HPDE6-E6E7 (cell line): ENCODE results near the gene CHKA.

ENCODE experiments used
- DNase-seq: peaks from one replicate; pipeline ENCODE4 v3.0.0; 2011; ENCODE audit warnings: missing footprints; ENCODE audit errors: extremely low spot score

Gene CHKA

GRCh38 chr11:68074584-68075352, 46.4 kb downstream of the CHKA start:
- no peak for DNase-seq

DNA sequence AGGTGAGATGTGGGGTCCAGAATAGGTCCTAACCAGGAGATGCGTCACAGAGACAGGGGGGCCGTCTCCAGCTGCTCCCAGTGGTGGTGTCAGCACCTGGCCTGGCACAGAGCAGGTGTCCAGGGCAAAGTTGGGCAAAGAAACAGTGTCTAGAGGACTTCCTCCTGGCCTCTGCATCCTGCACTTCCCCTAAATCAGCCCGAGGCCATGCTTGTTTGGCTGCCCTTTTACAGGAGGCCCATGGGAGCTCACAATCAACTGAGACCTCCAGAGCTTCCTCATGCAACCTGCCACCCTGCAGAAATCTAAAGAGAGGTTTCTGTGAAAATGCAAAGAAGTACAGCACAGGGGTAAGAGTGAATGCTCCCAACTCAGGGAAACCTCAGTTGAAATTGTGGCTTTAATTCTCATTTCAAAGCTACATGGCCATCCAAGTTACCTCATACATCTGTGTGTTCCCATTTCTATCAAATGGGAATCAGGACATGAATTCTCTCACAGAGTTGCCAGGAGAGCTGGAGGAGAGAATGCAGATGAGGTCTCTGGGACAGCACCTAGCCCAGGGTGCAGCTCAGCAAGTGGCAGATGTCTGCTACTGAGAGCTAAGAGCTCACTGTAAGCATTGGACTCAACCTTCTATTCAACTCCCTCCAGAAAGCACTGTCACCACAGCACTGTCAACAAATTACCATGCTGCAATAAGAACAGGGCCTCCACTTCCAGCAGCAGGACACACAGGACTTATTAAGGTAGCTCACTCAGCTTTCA, 49.7 kb downstream of the CHKA start:
- no peak for DNase-seq

DNA sequence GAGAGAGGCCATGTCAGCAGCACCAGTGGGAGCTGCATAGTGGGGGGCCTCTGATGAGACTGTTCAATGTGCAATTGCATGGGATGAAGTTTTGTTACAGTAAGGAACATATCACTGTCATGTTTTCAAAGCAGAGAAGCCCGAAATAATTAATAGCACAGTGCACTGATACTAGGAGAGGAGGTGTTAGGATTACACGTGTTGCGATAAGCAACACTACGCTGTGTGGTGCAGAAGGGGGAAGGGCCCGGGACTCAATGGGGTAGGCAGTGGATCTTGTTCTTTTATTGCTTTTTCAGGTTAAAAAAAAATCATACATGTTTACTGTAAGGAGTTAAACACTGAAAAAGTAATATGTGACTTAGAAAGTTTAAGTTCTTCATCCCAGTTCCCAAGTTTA, 53.2 kb downstream of the CHKA start:
- DNase-seq, result no peak

- no peak for DNase-seq
These were observed 54.4 kb downstream of the CHKA start for GRCh38 chr11:68066742-68067141.

- DNase-seq, result no peak
These were observed 55.3 kb downstream of the CHKA start for GRCh38 chr11:68065841-68066240.

GRCh38 chr11:68064926-68065325, 56.3 kb downstream of the CHKA start:
- DNase-seq, result no peak

- no peak for DNase-seq
These were observed 59.7 kb downstream of the CHKA start for GRCh38 chr11:68061508-68061907.

GRCh38 chr11:68057807-68058206, 63.4 kb downstream of the CHKA start:
- DNase-seq, result no peak

- no peak for DNase-seq
These were observed 64.6 kb downstream of the CHKA start for GRCh38 chr11:68056317-68057285.

GRCh38 chr11:68053981-68054812, 67.0 kb downstream of the CHKA start:
- DNase-seq, result no peak

- DNase-seq, result no peak
These were observed 68.1 kb downstream of the CHKA start for GRCh38 chr11:68053117-68053516.

GRCh38 chr11:68052137-68052873, 68.9 kb downstream of the CHKA start:
- no peak for DNase-seq

- no peak for DNase-seq
These were observed 69.7 kb downstream of the CHKA start for GRCh38 chr11:68051191-68052136.

GRCh38 chr11:68050371-68050841, 70.8 kb downstream of the CHKA start:
- DNase-seq, result no peak

DNA sequence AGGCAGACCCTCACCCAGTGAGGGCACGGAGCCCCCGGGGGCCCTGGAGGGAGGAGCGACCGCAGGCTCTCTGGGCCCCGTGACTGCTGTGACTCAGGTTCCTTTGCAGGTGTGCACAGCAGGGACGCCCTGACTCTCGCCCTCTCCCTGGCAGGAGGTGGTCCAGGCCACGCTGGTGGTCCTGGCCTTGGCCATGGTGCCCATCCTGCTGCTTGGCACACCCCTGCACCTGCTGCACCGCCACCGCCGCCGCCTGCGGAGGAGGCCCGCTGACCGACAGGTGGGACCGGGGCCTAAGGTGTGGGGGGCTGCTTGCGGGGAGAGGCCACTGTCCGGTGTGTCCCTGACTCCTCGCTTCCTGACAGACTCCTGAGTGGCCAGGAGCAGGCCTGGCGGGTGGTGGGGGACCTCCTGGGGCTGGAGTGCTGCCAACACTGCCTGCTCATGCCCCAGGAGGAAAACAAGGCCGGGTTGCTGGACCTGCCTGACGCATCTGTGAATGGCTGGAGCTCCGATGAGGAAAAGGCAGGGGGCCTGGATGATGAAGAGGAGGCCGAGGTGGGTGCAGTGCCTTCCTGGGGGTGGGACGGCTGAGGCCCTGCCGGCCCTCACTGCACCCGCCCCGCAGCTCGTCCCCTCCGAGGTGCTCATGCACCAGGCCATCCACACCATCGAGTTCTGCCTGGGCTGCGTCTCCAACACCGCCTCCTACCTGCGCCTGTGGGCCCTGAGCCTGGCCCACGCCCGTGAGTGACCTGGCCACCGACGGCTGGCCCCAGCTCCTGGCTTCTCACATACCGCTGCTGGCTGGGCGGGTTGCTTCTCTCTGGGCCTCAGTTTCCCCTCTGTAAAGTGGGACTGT, 71.4 kb downstream of the CHKA start:
- DNase-seq, result no peak

GRCh38 chr11:68048681-68049508, 72.3 kb downstream of the CHKA start:
- DNase-seq, result no peak
